ENCODE measurements around the gene CLMN.

DNA sequence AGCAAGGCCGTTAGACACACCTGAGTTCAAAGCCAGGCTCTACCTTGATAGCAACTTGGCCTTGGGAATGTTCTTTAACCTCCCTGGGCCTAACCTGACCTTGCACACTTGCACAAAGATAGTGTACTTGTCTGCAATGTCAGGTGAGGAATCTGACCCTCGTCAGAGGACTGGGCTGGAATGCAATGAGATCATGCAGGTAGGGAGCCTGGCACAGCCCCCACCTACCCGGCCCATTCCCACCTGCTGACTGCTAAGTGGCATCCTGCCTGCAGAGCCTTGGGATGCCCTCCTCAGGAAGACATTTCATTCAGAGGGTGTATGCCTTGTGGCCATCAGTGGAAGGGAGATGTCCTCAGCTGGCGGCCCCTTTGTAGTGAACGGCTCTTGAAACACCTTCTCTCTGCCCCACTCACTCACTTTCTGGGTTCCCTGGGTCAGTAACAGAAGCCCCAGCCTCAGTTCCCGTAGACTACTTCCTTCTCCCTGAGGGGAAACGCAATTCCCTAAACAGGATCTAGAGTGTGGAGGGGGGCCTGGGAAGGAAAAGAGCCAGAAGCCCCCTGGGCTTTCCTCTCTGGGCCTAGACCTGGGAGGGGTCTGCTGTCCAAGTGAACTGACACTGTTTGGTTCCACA, 94.3 kb downstream of the CLMN start:
- TF ChIP-seq, protein P1, sequence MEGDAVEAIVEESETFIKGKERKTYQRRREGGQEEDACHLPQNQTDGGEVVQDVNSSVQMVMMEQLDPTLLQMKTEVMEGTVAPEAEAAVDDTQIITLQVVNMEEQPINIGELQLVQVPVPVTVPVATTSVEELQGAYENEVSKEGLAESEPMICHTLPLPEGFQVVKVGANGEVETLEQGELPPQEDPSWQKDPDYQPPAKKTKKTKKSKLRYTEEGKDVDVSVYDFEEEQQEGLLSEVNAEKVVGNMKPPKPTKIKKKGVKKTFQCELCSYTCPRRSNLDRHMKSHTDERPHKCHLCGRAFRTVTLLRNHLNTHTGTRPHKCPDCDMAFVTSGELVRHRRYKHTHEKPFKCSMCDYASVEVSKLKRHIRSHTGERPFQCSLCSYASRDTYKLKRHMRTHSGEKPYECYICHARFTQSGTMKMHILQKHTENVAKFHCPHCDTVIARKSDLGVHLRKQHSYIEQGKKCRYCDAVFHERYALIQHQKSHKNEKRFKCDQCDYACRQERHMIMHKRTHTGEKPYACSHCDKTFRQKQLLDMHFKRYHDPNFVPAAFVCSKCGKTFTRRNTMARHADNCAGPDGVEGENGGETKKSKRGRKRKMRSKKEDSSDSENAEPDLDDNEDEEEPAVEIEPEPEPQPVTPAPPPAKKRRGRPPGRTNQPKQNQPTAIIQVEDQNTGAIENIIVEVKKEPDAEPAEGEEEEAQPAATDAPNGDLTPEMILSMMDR (CRISPR knock-in tag; IDR thresholded peaks at IDR 0.05) = no peak
- no peak for TF ChIP-seq CEBPB (IDR thresholded peaks at IDR 0.05; ENCODE audit: borderline replicate concordance, low read depth, low read length)
- TF ChIP-seq MTF1 (CRISPR knock-in tag; IDR thresholded peaks at IDR 0.05) = no peak
- TF ChIP-seq RFX3 (CRISPR knock-in tag; IDR thresholded peaks at IDR 0.05) = no peak
- no peak for TF ChIP-seq MXI1 (IDR thresholded peaks at IDR 0.05; ENCODE audit: borderline replicate concordance, low read depth, low read length)
- no peak for TF ChIP-seq SIN3A (IDR thresholded peaks at IDR 0.05; ENCODE audit: borderline replicate concordance, low read depth, low read length)
- no peak for TF ChIP-seq ETV6 (CRISPR knock-in tag; conservative IDR thresholded peaks at IDR 0.05)

Measured in HepG2 (cell line).